Esophagus squamous epithelium (tissue), 4 donors: ENCODE measurements around the gene ABCB9.

ENCODE experiments used
- CTCF ChIP-seq, 6 experiments: fragments of 450-650 bp in 4 of 6; fragments of 200-600 bp in 2 of 6; sonication (generic) in 2 of 6; IDR thresholded peaks; one replicate each; pipeline ENCODE4 v1.5.1; 2016 to 2019; ENCODE audit warnings: antibody characterized with exemption in 6 of 6, mild to moderate bottlenecking in 4 of 6, moderate library complexity in 4 of 6
- POLR2A ChIP-seq, 4 donors: fragments of 450-650 bp; IDR thresholded peaks; one replicate each; pipeline ENCODE4 v1.6.1; 2017; ENCODE audit warnings: antibody characterized with exemption in 4 of 4, mild to moderate bottlenecking in 4 of 4, moderate library complexity in 3 of 4

DNA sequence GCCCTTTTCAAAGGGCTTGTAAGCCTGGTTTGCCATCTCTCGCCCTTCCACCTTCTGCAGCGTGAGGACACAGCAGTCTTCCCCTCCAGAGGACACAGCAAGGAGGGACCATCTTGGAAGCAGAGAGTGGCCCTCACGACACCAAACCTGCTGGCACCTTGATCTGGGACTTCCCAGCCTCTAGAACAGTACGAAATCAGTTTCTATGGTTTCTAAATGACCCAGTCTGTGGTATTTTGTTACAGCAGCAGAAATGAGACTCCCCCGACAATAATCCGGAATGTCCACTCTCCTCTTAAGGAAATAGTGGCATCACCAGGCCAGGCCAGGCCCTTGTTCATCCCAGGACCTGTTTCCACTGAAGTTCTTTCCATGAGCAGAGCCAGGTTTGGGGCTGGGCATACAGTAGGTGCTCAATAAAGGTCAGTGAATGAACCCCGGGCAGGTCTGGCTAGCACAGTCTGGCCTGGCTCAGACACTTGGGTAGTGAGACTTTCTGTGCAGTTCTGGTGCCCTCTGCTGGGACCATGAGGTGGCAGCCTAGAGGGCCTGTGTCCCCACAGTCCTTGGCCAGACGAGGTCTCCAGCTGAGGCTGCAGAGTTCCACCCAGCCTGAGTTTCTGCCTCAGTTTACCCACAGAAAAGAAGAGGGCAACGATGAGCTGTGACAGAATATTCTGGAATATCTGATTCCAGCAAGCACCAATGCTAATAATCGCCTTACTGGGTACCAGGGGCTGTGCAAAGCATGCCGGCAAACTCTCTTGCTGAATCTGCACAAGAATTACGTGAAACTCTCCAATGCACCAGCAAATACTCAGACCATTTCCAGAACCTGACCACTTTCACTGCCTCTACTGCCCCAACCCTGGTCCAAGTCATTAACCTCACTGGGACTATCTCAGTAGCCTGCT is 14.0 kb downstream of the ABCB9 start:
- no peak for TF ChIP-seq POLR2A (IDR thresholded peaks at IDR 0.05)
- TF ChIP-seq CTCF (IDR thresholded peaks at IDR 0.05): peak; percentile 75 to 92 (median 84)
